H1 (cell line): Measurements from ENCODE around the gene ACVR1. TPM values are rescaled to one million over a fixed set of nuclear protein-coding genes. Genes with fewer than 3 reads are reported as not detected.

ENCODE experiments used
- CTCF ChIA-PET: fragments of 300-600 bp; sonication (Branson Sonifier 250); formaldehyde crosslinking; loops from one replicate; lab custom pipeline; 2021; ENCODE audit not compliant: partially characterized antibody; lab: Charles Lee
- POLR2A ChIA-PET: fragments of 300-600 bp; sonication (Branson Sonifier 250); formaldehyde crosslinking; loops from one replicate; lab custom pipeline; 2021; ENCODE audit warnings: inconsistent platforms; ENCODE audit not compliant: partially characterized antibody; lab: Charles Lee
- DNase-seq, 2 experiments: peaks; one replicate each; pipeline versions ENCODE4 v3.0.0 to v3.0.0-alpha.2; 2010 to 2022; ENCODE audit warnings: low spot score in 2 of 2, low read depth in 1 of 2, mixed read lengths in 1 of 2
- FAIRE-seq: peaks from 2 replicates; lab custom pipeline; 2011; peaks lifted over from hg19 to GRCh38; lab: Jason Lieb, UNC
- H2AFZ ChIP-seq: 2 replicates; pipeline ENCODE4 v1.8.1; 2012; ENCODE audit warnings: low read length, inconsistent platforms
- H2AK5ac ChIP-seq: 2 replicates; pipeline ENCODE4 v1.6.1; 2013; ENCODE audit warnings: low read depth, low read length
- H2BK120ac ChIP-seq: replicated peaks from 2 replicates; pipeline ENCODE3; 2013; ENCODE audit warnings: low read depth, low read length, inconsistent platforms
- H2BK12ac ChIP-seq: 2 replicates; pipeline ENCODE4 v1.6.1; 2013; ENCODE audit warnings: low read depth, low read length
- H2BK15ac ChIP-seq: 2 replicates; pipeline ENCODE4 v1.6.1; 2013; ENCODE audit warnings: low read length
- H2BK20ac ChIP-seq: 2 replicates; pipeline ENCODE4 v1.6.1; 2013; ENCODE audit warnings: low read length
- H2BK5ac ChIP-seq: 2 replicates; pipeline ENCODE4 v1.6.1; 2013; ENCODE audit warnings: low read depth, low read length
- H3K14ac ChIP-seq: 2 replicates; pipeline ENCODE4 v1.6.1; 2013; ENCODE audit warnings: inconsistent platforms; ENCODE audit not compliant: insufficient read length
- H3K18ac ChIP-seq: 2 replicates; pipeline ENCODE4 v1.6.1; 2013; ENCODE audit warnings: low read length; ENCODE audit errors: extremely low read depth
- H3K23ac ChIP-seq: 2 replicates; pipeline ENCODE4 v1.6.1; 2013; ENCODE audit warnings: inconsistent platforms; ENCODE audit not compliant: insufficient read length
- H3K23me2 ChIP-seq: 2 replicates; pipeline ENCODE4 v1.6.1; 2013; ENCODE audit warnings: low read depth, low read length
- H3K27ac ChIP-seq: 2 replicates; pipeline ENCODE4 v1.6.1; 2011; ENCODE audit warnings: low read depth, low read length, inconsistent platforms
- H3K27me3 ChIP-seq, 4 experiments: replicated peaks in 1 of 4; 1 replicate in 1 of 4; 2 replicates in 3 of 4; pipeline versions ENCODE4 v1.6.1 to v1.8.1; 2011 to 2013; ENCODE audit warnings: low read length in 3 of 4, mild to moderate bottlenecking in 3 of 4, inconsistent platforms in 2 of 4, mixed read lengths in 2 of 4, moderate library complexity in 1 of 4; ENCODE audit not compliant: control insufficient read depth in 3 of 4, insufficient read depth in 3 of 4; ENCODE audit errors: extremely low read depth in 1 of 4
- H3K36me3 ChIP-seq, 4 experiments: 2 replicates each; pipeline versions ENCODE4 v1.6.1 to v1.8.1; 2011 to 2013; ENCODE audit warnings: mild to moderate bottlenecking in 4 of 4, low read length in 3 of 4, moderate library complexity in 2 of 4, control low read depth in 1 of 4, inconsistent platforms in 1 of 4; ENCODE audit not compliant: insufficient read depth in 4 of 4, control insufficient read depth in 2 of 4
- H3K4ac ChIP-seq: replicated peaks from 2 replicates; pipeline ENCODE3; 2013; ENCODE audit warnings: low read length, low read depth, mixed read lengths, inconsistent platforms; ENCODE audit not compliant: insufficient read length
- H3K4me1 ChIP-seq, 4 experiments: replicated peaks in 1 of 4; 1 replicate in 1 of 4; 2 replicates in 3 of 4; pipeline versions ENCODE4 v1.6.1 to v1.8.1; 2011 to 2013; ENCODE audit warnings: low read length in 3 of 4, inconsistent platforms in 2 of 4, mixed read lengths in 1 of 4; ENCODE audit not compliant: insufficient read depth in 4 of 4, control insufficient read depth in 3 of 4
- H3K4me2 ChIP-seq, 2 experiments: 2 replicates each; pipeline versions ENCODE4 v1.6.1 to v1.8.1; 2011 to 2013; ENCODE audit warnings: low read depth in 2 of 2, low read length in 2 of 2, control low read depth in 1 of 2, inconsistent platforms in 1 of 2, mild to moderate bottlenecking in 1 of 2; ENCODE audit not compliant: insufficient read depth in 1 of 2
- H3K4me3 ChIP-seq, 4 experiments: fragments of 200-600, 300-600 bp in 1 of 4; sonication (generic), shearing (Covaris generic), sonication (Bioruptor Twin) in 1 of 4; 2 replicates each; pipeline versions ENCODE4 v1.5.1 to v1.8.1; 2011 to 2016; ENCODE audit warnings: low read length in 4 of 4, low read depth in 3 of 4, control low read depth in 2 of 4, inconsistent platforms in 2 of 4, mild to moderate bottlenecking in 2 of 4, mixed read lengths in 1 of 4, moderate library complexity in 1 of 4; ENCODE audit not compliant: insufficient read depth in 2 of 4; ENCODE audit errors: extremely low read depth in 1 of 4
- H3K56ac ChIP-seq: replicated peaks from 2 replicates; pipeline ENCODE3; 2013; ENCODE audit warnings: low read depth, mild to moderate bottlenecking, mixed read lengths, low read length, inconsistent platforms; ENCODE audit not compliant: insufficient read length
- H3K79me1 ChIP-seq: 2 replicates; pipeline ENCODE4 v1.6.1; 2013; ENCODE audit warnings: low read depth, low read length, control low read depth
- H3K79me2 ChIP-seq, 2 experiments: 2 replicates each; pipeline versions ENCODE4 v1.6.1 to v1.8.1; 2012 to 2013; ENCODE audit warnings: low read length in 2 of 2, mild to moderate bottlenecking in 2 of 2, inconsistent platforms in 1 of 2; ENCODE audit not compliant: insufficient read depth in 2 of 2, control insufficient read depth in 1 of 2
- H3K9ac ChIP-seq, 4 experiments: replicated peaks in 1 of 4; 1 replicate in 1 of 4; 2 replicates in 3 of 4; pipeline versions ENCODE4 v1.6.1 to v1.8.1; 2011 to 2013; ENCODE audit warnings: low read depth in 3 of 4, low read length in 3 of 4, control low read depth in 2 of 4, mild to moderate bottlenecking in 2 of 4, moderate library complexity in 2 of 4, inconsistent platforms in 1 of 4; ENCODE audit errors: extremely low read depth in 1 of 4
- H3K9me3 ChIP-seq, 2 experiments: 2 replicates each; pipeline versions ENCODE4 v1.6.1 to v1.8.1; 2012 to 2013; ENCODE audit warnings: mild to moderate bottlenecking in 2 of 2, moderate library complexity in 2 of 2, control low read depth in 1 of 2, inconsistent platforms in 1 of 2, low read depth in 1 of 2, low read length in 1 of 2, mixed read lengths in 1 of 2; ENCODE audit not compliant: insufficient read depth in 2 of 2
- H4K20me1 ChIP-seq, 2 experiments: replicated peaks in 1 of 2; 2 replicates each; pipeline versions ENCODE3 to v1.8.1; 2011 to 2013; ENCODE audit warnings: inconsistent platforms in 2 of 2, low read length in 2 of 2, mild to moderate bottlenecking in 1 of 2; ENCODE audit not compliant: insufficient read depth in 2 of 2, control insufficient read depth in 1 of 2
- H4K5ac ChIP-seq: 2 replicates; pipeline ENCODE4 v1.6.1; 2013; ENCODE audit warnings: low read length, low read depth, mixed read lengths, inconsistent platforms; ENCODE audit not compliant: insufficient read length
- H4K8ac ChIP-seq: 2 replicates; pipeline ENCODE4 v1.8.0; 2013; ENCODE audit warnings: mild to moderate bottlenecking, moderate library complexity, low read length, inconsistent platforms; ENCODE audit not compliant: insufficient read depth; ENCODE audit errors: extremely low read depth
- H4K91ac ChIP-seq: replicated peaks from 2 replicates; pipeline ENCODE3; 2013; ENCODE audit warnings: low read length, mixed read lengths, inconsistent platforms; ENCODE audit not compliant: insufficient read length
- ASH2L ChIP-seq: fragments of 200-600, 300-600 bp; sonication (generic); IDR thresholded peaks from one replicate; pipeline ENCODE4 v1.7.1; 2017; ENCODE audit warnings: low read length
- EGR1 ChIP-seq: IDR thresholded peaks from 2 replicates; pipeline ENCODE4 v1.6.1; 2011; ENCODE audit warnings: low read depth, low read length, borderline replicate concordance
- JUND ChIP-seq: IDR thresholded peaks from 2 replicates; pipeline ENCODE4 v1.6.1; 2011; ENCODE audit warnings: mild to moderate bottlenecking, improper control_type of control experiment, low read length
- RAD21 ChIP-seq, 2 experiments: IDR thresholded peaks in 1 of 2; conservative IDR thresholded peaks in 1 of 2; 2 replicates each; pipeline ENCODE4 v1.6.1; 2011; ENCODE audit warnings: low read depth in 2 of 2, low read length in 2 of 2, improper control_type of control experiment in 1 of 2, inconsistent platforms in 1 of 2, mild to moderate bottlenecking in 1 of 2, moderate library complexity in 1 of 2
- RBBP5 ChIP-seq: IDR thresholded peaks from 2 replicates; pipeline ENCODE4 v1.7.1; 2012; ENCODE audit warnings: low read depth, mild to moderate bottlenecking, inconsistent platforms, low read length, moderate library complexity, borderline replicate concordance
- SP2 ChIP-seq: IDR thresholded peaks from 2 replicates; pipeline ENCODE4 v1.6.1; 2012; ENCODE audit warnings: mild to moderate bottlenecking, low read length, inconsistent platforms
- TBP ChIP-seq: IDR thresholded peaks from 2 replicates; pipeline ENCODE4 v1.6.1; 2011; ENCODE audit warnings: low read depth, low read length, improper control_type of control experiment
- WGBS, 2 experiments: shearing (Covaris generic) in 1 of 2; methylation state at CpG; one replicate each; pipeline versions ENCODE4 v1.1.6 to v1.1.7; 2013 to 2015; ENCODE audit warnings: low lambda C conversion rate in 2 of 2, mixed read lengths in 2 of 2, inconsistent platforms in 1 of 2, low coverage in 1 of 2, missing lambda C conversion rate in 1 of 2; ENCODE audit not compliant: insufficient replicate concordance in 2 of 2, insufficient coverage in 1 of 2, insufficient read length in 1 of 2; ENCODE audit errors: extremely low coverage in 1 of 2, missing lambda C conversion rate in 1 of 2; 5-methylcytosine and 5-hydroxymethylcytosine counted together
- polyA plus RNA-seq, 7 experiments: library from polyadenylated mRNA; depleted of rRNA in 3 of 7; stranded (reverse) in 5 of 7; unstranded in 2 of 7; fragments of >200 nt in 5 of 7; fragments of 200-250 nt in 2 of 7; gene quantifications; 1 replicate in 5 of 7; 2 replicates in 1 of 7; 4 replicates in 1 of 7; pipeline versions ENCODE4 v1.2.1 to v1.2.3, GENCODE V29; 2011 to 2013; ENCODE audit warnings: missing spikeins in 2 of 7, mixed read lengths in 2 of 7
- total RNA-seq: library from RNA; stranded (reverse); fragmentation: NEBNext Ultra II Directional; extraction: Animal tissue kit (Norgen Biotek cat#: 25700); gene quantifications from 2 replicates; pipeline ENCODE4 v1.2.1, GENCODE V29; 2021

ACVR1 gene
- total and polyA plus RNA-seq, 2 of the 8 experiments (the other 6 are each of a cell fraction or from before 2014, with no cell fraction given) = 8.5 to 17.7 TPM

DNA sequence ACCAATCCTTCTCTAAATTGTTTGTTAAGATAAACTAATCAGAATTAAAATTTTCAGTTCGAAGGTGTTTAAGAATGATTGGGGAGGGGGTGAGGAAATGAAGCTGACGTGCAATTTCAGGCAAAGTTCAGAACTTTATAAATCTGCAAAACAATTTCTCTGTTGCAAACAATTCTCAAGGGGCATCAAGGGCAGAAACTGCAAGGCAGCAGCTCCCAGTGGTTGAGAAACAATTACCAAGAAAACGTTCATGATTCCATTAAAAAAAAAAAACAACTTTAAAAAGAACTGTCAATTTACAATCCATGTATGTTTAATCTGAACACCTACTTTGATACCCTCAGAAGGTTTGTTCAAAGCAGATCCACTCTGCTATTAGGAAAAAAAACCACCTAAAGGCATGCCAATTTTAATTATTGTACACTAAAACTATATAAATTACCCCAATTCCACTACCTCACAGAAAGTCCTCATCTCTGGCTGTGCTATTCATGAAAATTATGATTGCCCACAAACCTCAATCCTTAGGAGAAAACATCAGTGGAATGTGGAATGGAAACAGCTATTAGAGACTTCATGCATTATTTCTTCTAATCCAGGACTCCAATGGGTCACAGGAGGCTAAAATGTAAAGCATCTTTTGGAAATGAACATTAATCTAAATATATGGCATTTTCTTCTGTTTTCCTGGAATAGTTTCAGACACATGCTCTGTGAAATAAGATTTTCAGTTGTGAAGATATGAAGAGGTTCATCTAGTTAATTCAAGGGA, 127.6 kb downstream of the ACVR1 start:
- Histone ChIP-seq H2AFZ (no peak overlapping the region), H3K27ac (no peak overlapping the region), H3K23me2 (no peaks in the 10 kb centered on the region), H3K79me1 (no peaks in the 10 kb centered on the region), H3K56ac (no peak overlapping the region), H4K91ac (no peak overlapping the region), H3K9ac (no peak overlapping the region), H2AK5ac (no peak overlapping the region), H2BK120ac (no peak overlapping the region), H3K4me2 (no peak overlapping the region), H2BK5ac (no peak overlapping the region), H3K18ac (no peak overlapping the region), H4K5ac (no peak overlapping the region), H3K4ac (no peak overlapping the region), H2BK20ac (no peak overlapping the region), H2BK12ac (no peak overlapping the region), H3K4me1 (no peaks in the 10 kb centered on the region; a peak in 2 of 7 replicates), H3K4me3 (no peak overlapping the region), H4K20me1 (no peaks in the 10 kb centered on the region), H4K8ac (no peak overlapping the region), H3K27me3 (no peaks in the 10 kb centered on the region), H3K14ac (no peak overlapping the region), H3K36me3 (no peaks in the 10 kb centered on the region; a peak in 1 of 8 replicates), H3K9me3 (no peaks in the 10 kb centered on the region), H3K23ac (no peak overlapping the region), H3K79me2 (no peaks in the 10 kb centered on the region), H2BK15ac (no peak overlapping the region)
- FAIRE-seq (no peak), DNase-seq (no peak)
- ChIA-PET CTCF (interaction anchor here (0.9 to 1.3 kb wide), 3 partner anchors 119 to 257 kb away, joined by 3 to 4 read pairs (median 3); no protein-coding TSS in a partner anchor), POLR2A (no interaction called here)
- WGBS, 2 experiments = 89 to 100% methylated on average over 2 to 3 of the region's 3 CpGs
- TF ChIP-seq RAD21 (IDR thresholded peaks at IDR 0.05 in 1 of 2, conservative IDR thresholded peaks at IDR 0.05 in 1 of 2; ENCODE audit: low read depth in 2 of 2, low read length in 2 of 2) (no peak), ASH2L (no peak), JUND (no peak), SP2 (no peak), RBBP5 (no peak), TBP (no peak), EGR1 (no peak)
